ENCODE measurements around the gene NUSAP1.
A peak's percentile ranks its signal among the peaks of the same experiment; 100 is the strongest.
"Not testable (repeated sequence)": the region's sequence is repeated elsewhere in the genome, so short reads cannot be mapped to it uniquely, and the experiment has no call there.

The NUSAP1 gene

DNA sequence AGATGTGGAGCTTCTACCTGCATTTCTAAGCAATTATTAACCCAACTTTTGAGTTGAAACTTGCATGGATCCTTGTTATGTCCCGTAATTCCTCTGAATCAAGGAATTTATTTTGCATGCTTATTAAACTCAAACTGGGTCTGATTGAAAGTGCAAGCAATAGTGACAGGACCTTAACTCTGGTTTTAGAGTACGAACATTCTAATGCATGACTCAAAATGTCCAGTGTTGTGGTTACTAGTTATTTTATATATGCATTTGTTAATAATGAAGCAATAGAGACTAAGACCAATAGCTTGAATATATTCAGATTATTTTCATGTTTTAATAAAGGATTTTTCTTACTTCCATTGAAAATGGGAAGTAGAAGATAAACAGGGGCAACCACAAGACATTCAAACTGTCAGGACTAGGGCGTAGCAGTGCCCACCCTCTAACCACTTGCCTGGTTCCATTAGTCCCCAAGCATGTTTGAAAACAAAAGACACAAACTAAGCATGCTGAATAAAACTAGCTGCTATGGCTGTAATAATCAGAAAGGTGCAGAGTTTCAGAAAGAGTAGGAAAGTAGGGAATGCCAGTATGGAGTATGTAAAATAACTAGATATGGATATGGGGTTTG lies 28.4 kb upstream of the NUSAP1 start:
- Mint-ChIP-seq H3K27me3 (no peaks in the 10 kb centered on the region), H3K4me3 (no peak overlapping the region), H3K9me3 (no peaks in the 10 kb centered on the region), H3K27ac (no peak overlapping the region), H3K4me1 (peaks cover 3% of the 10 kb centered on the region), H3K36me3 (ENCODE audit: low read depth) (peaks cover 30% of the 10 kb centered on the region)
- DNase-seq (no peak), ATAC-seq (no peak)

DNA sequence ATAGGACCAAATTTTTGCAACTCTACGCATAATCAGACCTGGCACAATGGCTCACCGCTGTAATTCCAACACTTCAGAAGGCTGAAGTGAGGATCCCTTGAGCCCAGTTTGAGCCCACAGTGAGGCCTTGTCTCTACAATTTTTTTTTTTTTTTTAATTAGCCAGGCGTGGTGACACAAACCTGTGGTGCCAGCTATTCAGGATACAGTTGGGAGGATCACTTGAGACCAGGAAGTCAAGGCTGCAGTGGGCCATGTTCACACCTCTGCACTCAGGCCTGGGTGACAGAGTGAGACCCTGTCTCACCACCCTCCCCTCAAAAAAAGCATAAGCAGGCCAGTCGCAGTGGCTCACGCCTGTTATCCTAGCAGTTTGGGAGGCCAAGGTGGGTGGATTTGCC lies 25.0 kb upstream of the NUSAP1 start:
- H3K36me3 Mint-ChIP-seq (ENCODE audit: low read depth) = peaks cover 11% of the 10 kb centered on the region
- no peaks in the 10 kb centered on the region for H3K4me1 Mint-ChIP-seq
- H3K9me3 Mint-ChIP-seq = no peaks in the 10 kb centered on the region
- no peak overlapping the region for H3K27ac Mint-ChIP-seq
- H3K4me3 Mint-ChIP-seq = no peak overlapping the region
- ATAC-seq (no peak), DNase-seq (no peak)
- H3K27me3 Mint-ChIP-seq = no peaks in the 10 kb centered on the region

DNA sequence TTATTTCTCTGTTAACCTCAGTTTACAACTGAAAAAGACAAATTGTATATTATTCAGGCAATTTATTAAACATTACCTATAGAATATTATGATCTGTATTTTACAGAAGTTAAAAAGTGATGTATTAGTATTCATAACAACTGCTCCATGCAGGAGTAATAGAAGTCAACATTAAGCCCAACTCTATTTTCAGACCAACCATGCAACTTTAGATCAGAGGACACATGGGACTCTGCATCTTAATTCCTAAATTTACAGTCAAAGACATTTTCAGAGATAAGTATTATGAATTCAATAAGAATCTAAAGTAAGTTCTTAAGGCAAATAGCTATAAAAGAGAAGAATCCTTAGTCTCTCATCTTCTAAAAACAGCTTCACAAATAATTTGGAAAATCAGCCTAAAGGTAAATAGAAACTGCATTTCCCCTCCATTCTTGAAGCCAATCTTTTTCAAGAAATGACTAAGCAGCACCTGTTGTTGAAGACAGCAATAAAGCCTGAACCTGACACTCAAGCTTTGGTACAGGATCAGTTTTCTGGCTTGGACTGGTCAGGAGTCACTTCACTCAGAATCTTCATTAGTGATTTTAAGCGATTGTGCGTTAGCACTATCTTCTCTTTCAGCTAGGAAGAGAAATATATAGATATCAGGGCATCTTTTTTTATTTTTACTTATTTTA lies 23.3 kb upstream of the NUSAP1 start:
- Mint-ChIP-seq H3K9me3 (no peaks in the 10 kb centered on the region), H3K36me3 (ENCODE audit: low read depth) (peaks cover 22% of the 10 kb centered on the region), H3K27me3 (no peaks in the 10 kb centered on the region), H3K4me3 (no peak overlapping the region), H3K4me1 (no peaks in the 10 kb centered on the region), H3K27ac (no peak overlapping the region)
- no peak for ATAC-seq
- DNase-seq = no peak

DNA sequence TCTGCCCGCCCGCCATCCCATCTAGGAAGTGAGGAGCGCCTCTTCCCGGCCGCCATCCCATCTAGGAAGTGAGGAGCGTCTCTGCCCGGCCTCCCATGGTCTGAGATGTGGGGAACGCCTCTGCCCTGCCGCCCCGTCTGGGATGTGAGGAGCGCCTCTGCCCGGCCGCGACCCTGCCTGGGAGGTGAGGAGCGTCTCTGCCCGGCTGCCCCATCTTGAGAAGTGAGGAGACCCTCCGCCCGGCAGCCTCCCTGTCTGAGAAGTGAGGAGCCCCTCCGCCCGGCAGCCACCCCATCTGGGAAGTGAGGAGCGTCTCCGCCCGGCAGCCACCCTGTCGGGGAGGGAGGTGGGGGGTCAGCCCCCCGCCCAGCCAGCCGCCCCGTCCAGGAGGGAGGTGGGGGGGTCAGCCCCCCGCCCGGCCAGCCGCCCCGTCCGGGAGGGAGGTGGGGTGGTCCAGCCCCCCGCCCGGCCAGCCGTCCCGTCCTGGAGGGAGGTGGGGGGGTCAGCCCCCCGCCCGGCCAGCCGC lies 11.8 kb upstream of the NUSAP1 start:
- ATAC-seq, H3K27ac Mint-ChIP-seq, H3K9me3 Mint-ChIP-seq, H3K27me3 Mint-ChIP-seq, DNase-seq, H3K4me3 Mint-ChIP-seq, H3K4me1 Mint-ChIP-seq: not testable (repeated sequence)
- H3K36me3 Mint-ChIP-seq (ENCODE audit: low read depth) = peaks cover 17% of the 10 kb centered on the region

DNA sequence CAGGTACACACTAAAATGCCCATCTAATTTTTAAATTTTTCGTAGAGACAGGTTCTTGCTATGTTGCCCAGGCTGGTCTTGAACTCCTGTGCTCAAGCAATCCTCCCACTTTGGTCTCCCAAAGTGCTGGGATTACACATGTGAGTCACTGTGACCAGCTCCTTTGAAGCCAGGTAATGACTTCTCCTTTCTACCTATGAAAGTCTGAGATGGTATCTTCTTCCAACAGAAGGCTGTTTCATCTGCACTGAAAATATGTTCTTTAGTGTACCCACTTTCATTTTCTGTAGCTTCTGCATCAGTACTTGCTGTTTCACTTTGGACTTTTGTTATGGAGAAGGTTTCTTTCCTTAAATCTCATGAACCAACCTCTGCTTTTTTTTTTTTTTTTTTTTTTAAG lies 9.1 kb upstream of the NUSAP1 start:
- H3K27ac Mint-ChIP-seq = no peak overlapping the region
- DNase-seq (no peak), ATAC-seq (no peak)
- H3K4me1 Mint-ChIP-seq = peaks cover 6% of the 10 kb centered on the region
- H3K36me3 Mint-ChIP-seq (ENCODE audit: low read depth) = peaks cover 25% of the 10 kb centered on the region
- H3K4me3 Mint-ChIP-seq = no peak overlapping the region
- no peaks in the 10 kb centered on the region for H3K27me3 Mint-ChIP-seq
- H3K9me3 Mint-ChIP-seq = no peaks in the 10 kb centered on the region

DNA sequence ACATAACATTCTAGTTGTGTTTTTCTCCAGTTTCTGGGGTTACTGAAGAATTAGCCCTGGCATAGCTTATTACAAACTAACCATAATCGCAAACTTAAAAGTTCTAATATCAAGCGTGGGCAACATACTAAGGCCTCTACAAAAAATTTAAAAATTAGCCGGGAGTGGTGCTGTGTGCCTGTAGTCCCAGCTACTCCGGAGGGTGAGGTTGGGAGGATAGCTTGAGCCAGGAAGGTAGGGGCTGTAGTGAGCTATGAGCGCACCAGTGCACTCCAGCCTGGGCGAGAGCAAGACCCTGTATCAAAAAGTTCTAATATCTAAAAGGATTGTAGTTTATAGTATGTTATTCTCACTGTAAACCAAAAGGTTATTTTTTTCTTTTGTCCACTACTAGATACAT lies 1.4 kb upstream of the NUSAP1 start:
- DNase-seq (no peak), ATAC-seq (no peak)
- Mint-ChIP-seq H3K27me3 (no peaks in the 10 kb centered on the region), H3K4me3 (peak overlapping the region; percentile 94), H3K36me3 (ENCODE audit: low read depth) (peaks cover 31% of the 10 kb centered on the region), H3K9me3 (no peaks in the 10 kb centered on the region), H3K27ac (peak overlapping the region; percentile 95), H3K4me1 (peaks cover 25% of the 10 kb centered on the region)

DNA sequence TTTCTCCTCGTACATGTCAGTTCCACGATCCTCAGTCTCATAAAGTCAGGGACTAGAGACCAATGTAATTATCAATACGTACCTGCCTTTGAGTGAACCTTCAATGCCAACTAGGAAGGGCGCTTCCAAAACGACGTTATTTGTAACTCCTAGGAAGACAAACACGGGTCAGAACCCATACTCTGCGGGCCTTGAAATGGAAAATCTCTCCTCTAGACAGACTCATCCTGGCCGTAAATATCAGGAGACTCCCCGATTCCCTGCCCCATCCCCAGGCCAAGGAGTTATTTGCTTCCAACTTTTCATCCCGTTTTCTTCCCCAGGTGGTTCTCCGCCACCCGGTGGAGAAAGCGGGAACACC lies 868 bp upstream of the NUSAP1 start:
- ATAC-seq = no peak
- peaks cover 31% of the 10 kb centered on the region for H3K36me3 Mint-ChIP-seq (ENCODE audit: low read depth)
- peak overlapping the region; percentile 94 for H3K4me3 Mint-ChIP-seq
- no peaks in the 10 kb centered on the region for H3K9me3 Mint-ChIP-seq
- H3K27me3 Mint-ChIP-seq = no peaks in the 10 kb centered on the region
- no peak for DNase-seq
- peaks cover 30% of the 10 kb centered on the region for H3K4me1 Mint-ChIP-seq
- peak overlapping the region; percentile 95 for H3K27ac Mint-ChIP-seq

DNA sequence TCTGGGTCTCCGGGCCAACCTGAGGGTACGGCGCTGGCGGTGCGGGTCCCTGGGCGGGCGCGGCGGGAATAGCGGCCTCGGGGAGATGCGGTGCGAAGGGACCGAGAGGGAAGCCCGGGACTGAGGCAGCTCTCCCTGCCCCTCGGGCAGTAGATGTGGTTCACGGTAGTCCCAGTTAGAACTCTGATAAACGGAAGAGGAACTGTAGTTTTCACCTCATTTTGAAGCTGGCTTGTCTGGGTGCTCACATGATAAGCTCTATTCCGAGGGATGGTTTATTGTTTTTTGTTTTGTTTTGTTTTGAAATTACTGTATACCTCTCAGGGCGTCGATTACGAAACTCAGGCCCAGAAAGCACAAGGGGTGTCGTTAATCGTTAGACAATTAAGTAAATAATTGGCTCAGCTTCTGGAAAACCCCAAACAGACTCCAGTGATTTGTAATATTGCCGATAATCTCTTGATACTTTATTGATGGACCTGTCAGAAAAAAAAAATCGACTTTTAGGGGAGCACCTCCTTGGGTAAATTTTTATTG lies 413 bp downstream of the NUSAP1 start:
- Mint-ChIP-seq H3K27ac (peak overlapping the region; percentile 95), H3K36me3 (ENCODE audit: low read depth) (peaks cover 37% of the 10 kb centered on the region), H3K4me1 (peaks cover 32% of the 10 kb centered on the region), H3K4me3 (peak overlapping the region; percentile 94), H3K27me3 (no peaks in the 10 kb centered on the region), H3K9me3 (no peaks in the 10 kb centered on the region)
- DNase-seq (no peak), ATAC-seq (no peak)

DNA sequence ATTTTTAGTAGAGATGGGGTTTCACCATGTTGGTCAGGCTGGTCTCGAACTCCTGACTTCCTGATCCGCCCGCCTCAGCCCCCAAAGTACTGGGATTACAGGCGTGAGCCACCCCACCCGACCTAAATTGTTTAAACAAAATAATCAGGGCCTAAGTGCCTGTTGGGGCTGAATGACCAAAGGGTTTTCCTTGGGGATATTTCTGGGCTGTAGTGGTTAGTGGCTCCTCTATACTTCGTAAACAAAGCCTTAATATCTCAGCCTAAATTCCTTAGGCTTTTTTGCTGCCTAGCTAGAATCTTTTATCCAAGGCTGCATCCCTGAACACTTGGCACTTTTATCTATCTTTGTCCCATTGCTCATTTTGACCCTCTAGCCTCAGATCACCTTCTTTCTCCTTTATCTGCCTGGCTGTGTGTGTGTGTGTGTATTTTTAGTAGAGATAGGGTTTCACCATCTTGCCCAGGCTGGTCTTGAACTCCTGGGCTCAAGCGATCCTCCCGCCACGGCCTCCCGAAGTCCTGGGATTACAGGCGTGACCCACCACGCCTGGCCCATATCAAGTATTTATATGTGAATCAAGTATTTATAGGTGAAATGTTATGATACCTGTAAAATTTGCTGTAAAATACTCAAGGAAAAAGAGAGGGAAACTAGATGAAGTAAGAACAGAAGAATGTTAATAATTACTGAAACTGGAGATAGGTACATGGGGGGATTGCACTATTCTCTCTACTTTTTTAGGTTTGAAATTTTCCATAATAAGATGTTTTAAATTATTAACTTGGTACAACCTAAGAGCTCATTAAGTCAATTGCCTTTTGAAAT lies 1.8 kb downstream of the NUSAP1 start:
- peak overlapping the region; percentile 94 for H3K4me3 Mint-ChIP-seq
- H3K36me3 Mint-ChIP-seq (ENCODE audit: low read depth) = peaks cover 40% of the 10 kb centered on the region
- H3K9me3 Mint-ChIP-seq = no peaks in the 10 kb centered on the region
- ATAC-seq = no peak
- peak; percentile 3 for DNase-seq
- H3K27ac Mint-ChIP-seq = no peak overlapping the region
- H3K27me3 Mint-ChIP-seq = no peaks in the 10 kb centered on the region
- H3K4me1 Mint-ChIP-seq = peaks cover 35% of the 10 kb centered on the region

DNA sequence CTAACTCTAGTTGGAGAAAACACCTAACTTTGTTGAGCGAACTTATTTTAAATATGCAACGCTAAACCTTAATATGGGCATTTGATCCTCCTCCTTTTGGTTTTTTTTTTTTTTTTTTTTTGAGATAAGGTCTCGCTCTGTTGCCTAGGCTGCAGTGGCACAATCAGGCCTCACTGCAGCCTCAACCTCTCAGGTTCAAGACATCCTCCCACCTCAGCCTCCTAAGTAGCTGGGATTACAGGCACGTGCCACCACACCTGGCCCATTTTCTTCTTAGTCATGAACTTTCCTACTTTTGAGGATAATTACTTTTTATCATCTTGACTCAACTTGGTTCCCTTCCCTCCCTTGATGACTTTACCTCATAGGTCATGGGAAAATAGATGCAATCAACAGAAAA lies 3.9 kb downstream of the NUSAP1 start:
- DNase-seq (no peak), ATAC-seq (no peak)
- Mint-ChIP-seq H3K27ac (no peak overlapping the region), H3K4me1 (peaks cover 31% of the 10 kb centered on the region), H3K36me3 (ENCODE audit: low read depth) (peaks cover 54% of the 10 kb centered on the region), H3K9me3 (no peaks in the 10 kb centered on the region), H3K27me3 (no peaks in the 10 kb centered on the region), H3K4me3 (no peak overlapping the region)

DNA sequence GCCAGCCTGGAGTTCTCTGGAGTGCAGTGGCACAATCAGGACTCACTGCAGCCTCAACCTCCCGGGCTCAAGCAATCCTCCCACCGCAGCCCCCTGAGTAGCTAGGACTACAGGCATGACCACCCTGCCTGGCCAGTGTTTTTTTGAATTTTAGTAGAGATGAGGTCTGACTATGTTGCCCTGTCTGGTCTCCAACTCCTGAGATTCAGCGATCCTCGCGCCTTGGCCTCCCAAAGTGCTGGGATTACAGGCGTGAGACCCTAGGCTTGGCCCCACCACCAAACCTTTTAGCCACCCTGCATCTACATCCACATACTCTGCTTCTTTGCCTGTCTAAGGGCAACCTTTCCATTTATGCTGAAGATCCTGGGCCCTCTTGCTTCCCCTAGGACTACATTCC lies 4.4 kb downstream of the NUSAP1 start:
- peaks cover 28% of the 10 kb centered on the region for H3K4me1 Mint-ChIP-seq
- ATAC-seq (no peak), DNase-seq (no peak)
- H3K36me3 Mint-ChIP-seq (ENCODE audit: low read depth) = peaks cover 59% of the 10 kb centered on the region
- H3K4me3 Mint-ChIP-seq = no peak overlapping the region
- H3K9me3 Mint-ChIP-seq = no peaks in the 10 kb centered on the region
- H3K27me3 Mint-ChIP-seq = no peaks in the 10 kb centered on the region
- no peak overlapping the region for H3K27ac Mint-ChIP-seq

DNA sequence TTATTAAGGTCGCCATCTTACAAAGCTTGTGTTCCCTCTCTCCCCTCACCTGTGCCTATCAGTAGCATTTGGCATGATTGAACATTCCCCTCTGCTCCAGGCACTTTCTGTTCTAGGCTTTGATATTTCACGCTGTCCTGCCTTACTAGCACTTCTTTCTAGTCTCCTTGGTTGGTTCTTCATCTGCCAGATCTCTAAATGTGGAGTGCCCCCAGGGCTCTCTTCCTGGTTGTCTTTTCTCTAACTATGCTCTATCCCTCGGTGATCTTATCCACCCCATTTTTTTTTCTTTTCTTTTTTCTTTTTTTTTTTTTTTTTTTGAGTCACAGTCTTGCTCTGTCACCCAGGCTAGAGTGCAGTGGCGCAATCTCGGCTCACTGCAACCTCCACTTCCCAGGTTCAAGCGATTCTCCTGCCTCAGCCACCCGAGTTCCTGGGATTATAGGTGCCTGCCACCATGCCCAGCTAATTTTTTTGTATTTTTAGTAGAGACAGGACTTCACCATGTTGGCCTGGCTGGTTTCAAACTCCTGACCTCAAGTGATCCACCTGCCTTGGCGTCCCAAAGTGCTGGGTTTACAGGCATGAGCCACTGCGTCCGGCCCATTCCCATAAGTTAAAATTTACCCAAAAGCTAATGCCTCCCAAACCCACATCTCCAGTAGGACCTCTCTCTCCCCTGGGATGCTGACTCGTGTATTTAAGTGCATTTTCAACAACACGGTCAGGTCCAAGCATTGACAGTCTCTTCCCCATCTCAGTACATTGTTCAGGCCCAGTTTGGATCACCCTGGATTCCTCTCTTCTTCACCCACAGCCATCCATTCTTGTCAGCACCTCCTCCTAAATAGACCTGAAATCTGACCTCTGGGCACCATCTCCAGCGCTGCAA lies 5.2 kb downstream of the NUSAP1 start:
- peaks cover 64% of the 10 kb centered on the region for H3K36me3 Mint-ChIP-seq (ENCODE audit: low read depth)
- H3K27me3 Mint-ChIP-seq = no peaks in the 10 kb centered on the region
- H3K4me3 Mint-ChIP-seq = no peak overlapping the region
- H3K9me3 Mint-ChIP-seq = no peaks in the 10 kb centered on the region
- H3K4me1 Mint-ChIP-seq = peaks cover 23% of the 10 kb centered on the region
- no peak overlapping the region for H3K27ac Mint-ChIP-seq
- no peak for DNase-seq
- ATAC-seq = no peak

DNA sequence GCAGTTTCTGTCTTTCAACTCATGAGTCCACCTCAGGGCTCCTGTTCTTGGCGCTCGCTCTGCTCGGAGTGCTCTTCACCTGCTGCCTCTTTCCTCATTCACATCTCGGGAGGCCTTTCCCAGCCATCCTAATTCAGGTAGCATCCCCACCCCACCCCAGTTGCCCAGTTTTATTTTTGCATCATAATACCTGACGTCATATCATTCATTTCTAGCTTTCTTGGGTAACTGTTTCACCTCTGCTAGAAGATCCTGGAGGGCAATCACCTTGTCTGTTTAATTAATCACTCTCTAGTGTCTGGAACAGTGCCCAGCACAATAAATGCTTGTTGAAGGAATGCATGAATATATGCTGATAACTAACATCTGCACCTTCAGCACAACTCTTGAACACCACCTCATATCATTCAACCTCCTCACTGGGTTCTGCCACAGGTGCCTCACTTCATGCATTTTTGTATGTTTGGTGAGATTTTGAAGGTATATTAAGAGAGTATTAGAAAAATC lies 7.6 kb downstream of the NUSAP1 start:
- H3K4me1 Mint-ChIP-seq = peaks cover 13% of the 10 kb centered on the region
- H3K36me3 Mint-ChIP-seq (ENCODE audit: low read depth) = peaks cover 64% of the 10 kb centered on the region
- DNase-seq (no peak), ATAC-seq (no peak)
- no peak overlapping the region for H3K4me3 Mint-ChIP-seq
- H3K27ac Mint-ChIP-seq = no peak overlapping the region
- no peaks in the 10 kb centered on the region for H3K27me3 Mint-ChIP-seq
- no peaks in the 10 kb centered on the region for H3K9me3 Mint-ChIP-seq

DNA sequence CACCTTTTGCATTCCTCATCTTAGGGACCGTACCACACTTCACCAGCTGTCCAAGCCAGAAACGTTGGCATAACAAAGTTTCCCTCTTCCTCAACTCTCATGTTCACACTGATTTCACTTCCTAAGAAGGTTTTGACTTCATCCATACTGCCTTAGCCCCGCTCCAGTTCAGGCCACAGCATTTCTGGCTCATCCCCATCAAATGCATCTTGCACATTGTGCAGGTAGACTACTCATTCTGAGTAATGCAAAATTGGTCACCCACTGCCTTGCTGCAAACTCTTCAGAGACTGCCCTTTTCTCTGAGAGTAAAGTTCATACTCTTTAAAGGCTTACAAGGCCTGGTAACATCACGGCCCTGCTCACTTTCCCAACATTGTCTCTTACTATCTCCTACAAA lies 8.8 kb downstream of the NUSAP1 start:
- no peak for DNase-seq
- Mint-ChIP-seq H3K27ac (no peak overlapping the region), H3K9me3 (no peaks in the 10 kb centered on the region), H3K36me3 (ENCODE audit: low read depth) (peaks cover 71% of the 10 kb centered on the region), H3K27me3 (no peaks in the 10 kb centered on the region), H3K4me1 (peaks cover 10% of the 10 kb centered on the region), H3K4me3 (no peak overlapping the region)
- no peak for ATAC-seq
